Pancreas (tissue), 10 donors: ENCODE measurements around the gene BEST3. TPM values are rescaled to one million over a fixed set of nuclear protein-coding genes. Genes with fewer than 3 reads are reported as not detected.

ENCODE experiments used
- ATAC-seq, 4 donors: fragments of 200-7000 bp; cut with Tn5 transposase; one replicate each; pipeline versions ENCODE4 v1.8.0 to v1.9.1; 2020; ENCODE audit warnings: mild to moderate bottlenecking in 4 of 4, moderate library complexity in 4 of 4
- DNase-seq, 6 donors: peaks; one replicate each; pipeline ENCODE4 v3.0.0-alpha.2; 2020
- FAIRE-seq: peaks from 2 replicates; lab custom pipeline; 2012; peaks lifted over from hg19 to GRCh38; lab: Jason Lieb, UNC
- H3K27ac ChIP-seq, 4 donors: fragments of 200-600 bp; sonication (generic); 1 replicate in 3 of 4; 2 replicates in 1 of 4; pipeline versions ENCODE4 v1.5.0 to v1.8.0; 2020
- H3K27me3 ChIP-seq, 4 donors: fragments of 200-600 bp; one replicate each; pipeline ENCODE4 v1.8.0; 2021
- H3K36me3 ChIP-seq, 3 donors: fragments of 200-600 bp; sonication (generic) in 1 of 3; one replicate each; pipeline versions ENCODE4 v1.5.0 to v1.8.0; 2020 to 2021
- H3K4me1 ChIP-seq, 3 donors: fragments of 200-600 bp; one replicate each; pipeline ENCODE4 v1.8.0; 2021
- H3K4me3 ChIP-seq, 4 donors: fragments of 200-600 bp; sonication (generic) in 2 of 4; one replicate each; pipeline versions ENCODE4 v1.5.0 to v1.8.0; 2020 to 2021
- H3K9me3 ChIP-seq, 4 donors: fragments of 200-600 bp; one replicate each; pipeline ENCODE4 v1.8.0; 2021
- WGBS, 2 donors: extraction: QIAGEN DNeasy Blood & Tissue Kit; methylation state at CpG; one replicate each; pipeline ENCODE4 v1.1.7; 2013; 5-methylcytosine and 5-hydroxymethylcytosine counted together
- intact Hi-C, 3 donors: fragments of 100-400 bp; cut with DNase I; formaldehyde crosslinking; loops; one replicate each; pipeline versions ENCODE4 v1.11.1 to v1.14.2; 2022
- polyA plus RNA-seq, 2 donors: library from polyadenylated mRNA; stranded (reverse); fragments of 200-250 nt; gene quantifications; one replicate each; pipeline ENCODE4 v1.2.3, GENCODE V29; 2013
- total RNA-seq, 6 donors: library from RNA; stranded (reverse); fragmentation: NEBNext Ultra II Directional in 4 of 6; extraction: Animal tissue kit (Norgen Biotek cat#: 25700) in 4 of 6; gene quantifications; one replicate each; pipeline versions ENCODE4 v1.2.1 to v1.2.4, GENCODE V29; 2021 to 2023
- TF ChIP-seq, protein P1 (sequence below), 4 donors: fragments of 200-600 bp; sonication (generic) in 3 of 4; IDR thresholded peaks; one replicate each; pipeline versions ENCODE4 v1.5.0 to v1.8.0; 2021; ENCODE audit warnings: antibody characterized with exemption in 4 of 4
- donor health status: healthy with polysubstance abuse.
- donor health status: DM: no; HTN: no; CAD: no; lungs with moderate emphysema.
- donor health status: DM: no; HTN: no; CAD: no.
- donor health status: control.
- donor health status: control.
- donor health status: Bipolar disorder and iron deficiency.
- donor health status: DM: yes; HTN: yes; CAD: no.
- donor health status: DM: no; HTN: no; CAD: no.
- donor health status: DM: no; HTN: no; CAD: no.
- donor health status: DM: yes; HTN: yes; CAD: no.

The BEST3 gene
- total and polyA plus RNA-seq, 8 donors: 0.12 to 2.8 (median 1.2) TPM; not detected in 2

GRCh38 chr12:69647178-69647577 is 51.9 kb downstream of the BEST3 start:
- FAIRE-seq (no peak), ATAC-seq (no peak), DNase-seq (no peak)
- intact Hi-C loops: no loop called here
- WGBS, 2 donors: 54 to 65% methylated on average over 4 of the region's 4 CpGs
- TF ChIP-seq, protein P1, sequence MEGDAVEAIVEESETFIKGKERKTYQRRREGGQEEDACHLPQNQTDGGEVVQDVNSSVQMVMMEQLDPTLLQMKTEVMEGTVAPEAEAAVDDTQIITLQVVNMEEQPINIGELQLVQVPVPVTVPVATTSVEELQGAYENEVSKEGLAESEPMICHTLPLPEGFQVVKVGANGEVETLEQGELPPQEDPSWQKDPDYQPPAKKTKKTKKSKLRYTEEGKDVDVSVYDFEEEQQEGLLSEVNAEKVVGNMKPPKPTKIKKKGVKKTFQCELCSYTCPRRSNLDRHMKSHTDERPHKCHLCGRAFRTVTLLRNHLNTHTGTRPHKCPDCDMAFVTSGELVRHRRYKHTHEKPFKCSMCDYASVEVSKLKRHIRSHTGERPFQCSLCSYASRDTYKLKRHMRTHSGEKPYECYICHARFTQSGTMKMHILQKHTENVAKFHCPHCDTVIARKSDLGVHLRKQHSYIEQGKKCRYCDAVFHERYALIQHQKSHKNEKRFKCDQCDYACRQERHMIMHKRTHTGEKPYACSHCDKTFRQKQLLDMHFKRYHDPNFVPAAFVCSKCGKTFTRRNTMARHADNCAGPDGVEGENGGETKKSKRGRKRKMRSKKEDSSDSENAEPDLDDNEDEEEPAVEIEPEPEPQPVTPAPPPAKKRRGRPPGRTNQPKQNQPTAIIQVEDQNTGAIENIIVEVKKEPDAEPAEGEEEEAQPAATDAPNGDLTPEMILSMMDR (IDR thresholded peaks at IDR 0.05): no peak
- Histone ChIP-seq H3K9me3 (no peaks in the 10 kb centered on the region), H3K36me3 (no peaks in the 10 kb centered on the region), H3K27me3 (no peaks in the 10 kb centered on the region), H3K27ac (no peak overlapping the region), H3K4me3 (no peak overlapping the region), H3K4me1 (no peaks in the 10 kb centered on the region)

GRCh38 chr12:69645031-69645430 is 54.1 kb downstream of the BEST3 start:
- TF ChIP-seq, protein P1 (IDR thresholded peaks at IDR 0.05): no peak
- 84 to 87% methylated on average over 2 of the region's 2 CpGs for WGBS, 2 donors
- H3K9me3 ChIP-seq: no peaks in the 10 kb centered on the region
- H3K36me3 ChIP-seq: no peaks in the 10 kb centered on the region
- ATAC-seq (no peak), DNase-seq (no peak), FAIRE-seq (no peak)
- H3K27me3 ChIP-seq: no peaks in the 10 kb centered on the region
- no peak overlapping the region for H3K27ac ChIP-seq
- intact Hi-C loops: no loop called here
- no peaks in the 10 kb centered on the region for H3K4me1 ChIP-seq
- H3K4me3 ChIP-seq: no peak overlapping the region

DNA sequence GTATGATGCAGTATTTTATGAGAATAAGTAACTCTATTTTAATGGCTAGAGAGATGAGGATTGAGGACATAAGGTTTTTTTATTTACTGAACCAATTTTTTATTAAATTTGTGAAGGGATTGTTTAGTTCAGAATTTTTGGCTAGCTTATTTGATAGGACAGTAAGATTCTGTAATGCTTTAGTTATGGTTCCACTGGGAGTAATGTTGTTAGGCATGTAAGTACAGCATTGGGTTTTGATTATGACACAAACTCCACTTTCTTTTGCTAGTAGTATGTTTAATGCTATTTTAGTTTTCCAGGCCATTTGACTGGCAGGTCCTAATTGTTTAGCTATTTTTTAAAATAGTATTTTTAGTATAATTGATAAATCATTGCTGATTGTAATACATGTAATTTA is 54.6 kb downstream of the BEST3 start:
- intact Hi-C loops: no loop called here
- H3K4me1 ChIP-seq: no peaks in the 10 kb centered on the region
- no peaks in the 10 kb centered on the region for H3K36me3 ChIP-seq
- H3K4me3 ChIP-seq: no peak overlapping the region
- ATAC-seq (no peak), FAIRE-seq (no peak), DNase-seq (no peak)
- no peaks in the 10 kb centered on the region for H3K27me3 ChIP-seq
- H3K27ac ChIP-seq: no peak overlapping the region
- TF ChIP-seq, protein P1 (IDR thresholded peaks at IDR 0.05): no peak
- H3K9me3 ChIP-seq: no peaks in the 10 kb centered on the region

DNA sequence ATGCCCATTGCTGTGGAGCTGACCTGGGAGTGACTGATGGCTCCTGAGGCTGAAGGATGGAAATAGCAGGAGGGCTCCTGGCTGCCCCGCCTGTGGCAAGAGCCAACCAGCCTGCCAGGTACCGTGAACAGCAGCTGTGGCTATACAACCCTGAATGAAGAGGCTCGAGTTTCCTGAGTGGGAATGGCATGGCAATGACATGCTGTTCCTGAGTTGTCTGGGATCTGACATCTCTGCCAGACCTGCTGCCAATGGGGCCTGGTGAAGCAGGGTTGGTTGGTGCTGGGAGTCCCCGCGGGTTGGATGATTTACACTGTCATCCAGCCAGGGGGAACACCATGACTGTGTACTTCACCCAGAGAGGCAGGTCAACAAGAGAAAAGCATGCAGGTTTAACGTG is 56.6 kb downstream of the BEST3 start:
- Histone ChIP-seq H3K36me3 (no peaks in the 10 kb centered on the region), H3K9me3 (no peaks in the 10 kb centered on the region), H3K4me1 (no peaks in the 10 kb centered on the region), H3K27me3 (no peaks in the 10 kb centered on the region), H3K27ac (no peak overlapping the region), H3K4me3 (no peak overlapping the region)
- 72 to 73% methylated on average over 6 of the region's 6 CpGs for WGBS, 2 donors
- TF ChIP-seq, protein P1 (IDR thresholded peaks at IDR 0.05): no peak
- ATAC-seq (no peak), DNase-seq (no peak), FAIRE-seq (no peak)
- intact Hi-C loops: no loop called here

- Histone ChIP-seq H3K27me3 (no peaks in the 10 kb centered on the region), H3K4me3 (no peak overlapping the region), H3K9me3 (no peaks in the 10 kb centered on the region), H3K36me3 (no peaks in the 10 kb centered on the region), H3K4me1 (no peaks in the 10 kb centered on the region), H3K27ac (no peak overlapping the region)
- no peak for DNase-seq
- WGBS, 2 donors: 71 to 82% methylated on average over 7 of the region's 7 CpGs
- TF ChIP-seq, protein P1 (IDR thresholded peaks at IDR 0.05): no peak
- intact Hi-C loops: no loop called here
- ATAC-seq: no peak
- no peak for FAIRE-seq
Measured at GRCh38 chr12:69641546-69641945, 57.6 kb downstream of the BEST3 start.
